ENCODE data around the gene ZNF710. TPM values are rescaled to one million over a fixed set of nuclear protein-coding genes. Genes with fewer than 3 reads are reported as not detected.
A peak's percentile ranks its signal among the peaks of the same experiment; 100 is the strongest.

The ZNF710 gene
- total RNA-seq, 1 donor from 2014 or later, result 69.3 TPM

DNA sequence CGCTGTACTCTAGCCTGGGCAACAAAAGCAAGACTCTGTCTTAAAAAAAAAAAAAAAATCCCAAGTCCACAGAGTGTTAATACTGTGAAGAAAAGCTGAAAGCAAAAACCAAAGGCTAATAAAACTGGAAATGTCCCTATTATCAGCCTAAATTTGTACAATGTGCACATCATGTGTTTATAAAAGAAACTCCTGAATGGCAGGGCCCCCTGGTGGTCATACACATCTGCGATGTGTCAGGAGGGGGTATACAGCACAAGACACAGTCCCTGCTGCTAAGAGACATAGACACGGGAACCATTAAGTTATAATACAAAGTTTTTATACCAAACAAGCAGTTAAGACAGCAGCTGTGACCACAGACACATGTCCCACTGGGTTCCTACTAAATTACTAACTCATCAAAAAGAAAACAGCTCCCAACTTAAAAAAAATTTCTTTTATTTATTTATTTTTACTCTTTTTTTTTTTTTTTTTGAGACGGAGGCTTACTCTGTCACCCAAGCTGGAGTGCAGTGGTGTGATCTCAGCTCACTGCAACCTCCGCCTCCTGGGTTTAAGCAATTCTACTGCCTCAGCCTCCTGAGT, 70.2 kb downstream of the ZNF710 start:
- Mint-ChIP-seq H3K4me3 (ENCODE audit: low read depth) (no peak overlapping the region), H3K9me3 (ENCODE audit: low read depth) (no peaks in the 10 kb centered on the region), H3K4me1 (ENCODE audit: low read depth) (no peaks in the 10 kb centered on the region), H3K27me3 (no peaks in the 10 kb centered on the region), H3K36me3 (ENCODE audit: insufficient read depth) (peaks cover 9% of the 10 kb centered on the region), H3K27ac (no peak overlapping the region)
- peak; percentile 36 for DNase-seq (ENCODE audit: low spot score, unreplicated experiment)
- TF ChIP-seq, protein P1, sequence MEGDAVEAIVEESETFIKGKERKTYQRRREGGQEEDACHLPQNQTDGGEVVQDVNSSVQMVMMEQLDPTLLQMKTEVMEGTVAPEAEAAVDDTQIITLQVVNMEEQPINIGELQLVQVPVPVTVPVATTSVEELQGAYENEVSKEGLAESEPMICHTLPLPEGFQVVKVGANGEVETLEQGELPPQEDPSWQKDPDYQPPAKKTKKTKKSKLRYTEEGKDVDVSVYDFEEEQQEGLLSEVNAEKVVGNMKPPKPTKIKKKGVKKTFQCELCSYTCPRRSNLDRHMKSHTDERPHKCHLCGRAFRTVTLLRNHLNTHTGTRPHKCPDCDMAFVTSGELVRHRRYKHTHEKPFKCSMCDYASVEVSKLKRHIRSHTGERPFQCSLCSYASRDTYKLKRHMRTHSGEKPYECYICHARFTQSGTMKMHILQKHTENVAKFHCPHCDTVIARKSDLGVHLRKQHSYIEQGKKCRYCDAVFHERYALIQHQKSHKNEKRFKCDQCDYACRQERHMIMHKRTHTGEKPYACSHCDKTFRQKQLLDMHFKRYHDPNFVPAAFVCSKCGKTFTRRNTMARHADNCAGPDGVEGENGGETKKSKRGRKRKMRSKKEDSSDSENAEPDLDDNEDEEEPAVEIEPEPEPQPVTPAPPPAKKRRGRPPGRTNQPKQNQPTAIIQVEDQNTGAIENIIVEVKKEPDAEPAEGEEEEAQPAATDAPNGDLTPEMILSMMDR (IDR thresholded peaks at IDR 0.05; ENCODE audit: unreplicated experiment), result peak; percentile 82

DNA sequence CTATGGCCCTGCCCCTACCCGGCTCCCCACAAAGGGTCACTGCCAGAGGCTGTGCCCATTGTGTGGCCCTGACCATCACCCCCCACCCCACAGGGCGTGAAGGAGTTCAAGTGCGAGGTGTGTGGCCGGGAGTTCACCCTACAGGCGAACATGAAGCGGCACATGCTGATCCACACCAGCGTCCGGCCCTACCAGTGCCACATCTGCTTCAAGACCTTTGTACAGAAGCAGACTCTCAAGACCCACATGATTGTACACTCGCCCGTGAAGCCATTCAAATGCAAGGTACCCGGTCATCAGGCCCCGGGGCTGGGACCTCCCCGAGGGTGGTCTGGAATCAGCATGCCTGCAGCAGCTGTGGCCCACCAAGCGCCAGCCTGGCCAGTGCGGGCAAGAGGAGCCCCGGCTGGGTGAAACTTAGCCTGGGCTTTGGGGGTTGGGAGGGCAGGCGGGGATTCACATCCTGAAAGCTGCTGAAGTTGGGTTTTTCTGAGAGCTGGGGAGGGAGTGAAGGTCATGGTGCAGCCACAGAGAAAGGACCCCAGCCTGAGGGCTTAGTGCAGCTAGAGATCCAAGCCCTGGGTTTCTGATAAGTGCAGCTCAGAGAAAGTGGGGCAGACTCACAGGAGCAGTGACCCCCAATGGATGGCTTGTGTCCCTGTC, 72.0 kb downstream of the ZNF710 start:
- no peaks in the 10 kb centered on the region for H3K4me1 Mint-ChIP-seq (ENCODE audit: low read depth)
- no peak overlapping the region for H3K4me3 Mint-ChIP-seq (ENCODE audit: low read depth)
- H3K27ac Mint-ChIP-seq, result no peak overlapping the region
- no peak for DNase-seq (ENCODE audit: low spot score, unreplicated experiment)
- no peaks in the 10 kb centered on the region for H3K9me3 Mint-ChIP-seq (ENCODE audit: low read depth)
- H3K36me3 Mint-ChIP-seq (ENCODE audit: insufficient read depth), result peaks cover 11% of the 10 kb centered on the region
- TF ChIP-seq, protein P1 (IDR thresholded peaks at IDR 0.05; ENCODE audit: unreplicated experiment), result no peak
- no peaks in the 10 kb centered on the region for H3K27me3 Mint-ChIP-seq

DNA sequence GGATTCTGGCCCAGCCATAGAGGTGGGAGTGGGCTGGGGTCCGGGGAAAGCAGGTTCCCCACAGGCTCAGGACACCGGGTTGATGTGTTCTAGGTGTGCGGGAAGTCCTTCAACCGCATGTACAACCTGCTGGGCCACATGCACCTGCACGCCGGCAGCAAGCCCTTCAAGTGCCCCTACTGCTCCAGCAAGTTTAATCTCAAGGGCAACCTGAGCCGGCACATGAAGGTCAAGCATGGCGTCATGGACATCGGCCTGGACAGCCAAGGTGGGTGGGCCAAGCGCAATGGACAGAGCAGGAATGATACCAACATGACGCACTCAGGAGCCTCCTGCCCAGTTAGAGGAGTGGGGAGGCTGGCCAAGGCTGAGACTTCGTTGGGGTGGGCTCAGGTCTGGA, 72.9 kb downstream of the ZNF710 start:
- Mint-ChIP-seq H3K27me3 (no peaks in the 10 kb centered on the region), H3K36me3 (ENCODE audit: insufficient read depth) (peaks cover 11% of the 10 kb centered on the region), H3K4me1 (ENCODE audit: low read depth) (no peaks in the 10 kb centered on the region), H3K9me3 (ENCODE audit: low read depth) (no peaks in the 10 kb centered on the region), H3K27ac (no peak overlapping the region), H3K4me3 (ENCODE audit: low read depth) (no peak overlapping the region)
- TF ChIP-seq, protein P1 (IDR thresholded peaks at IDR 0.05; ENCODE audit: unreplicated experiment), result no peak
- DNase-seq (ENCODE audit: low spot score, unreplicated experiment), result no peak

DNA sequence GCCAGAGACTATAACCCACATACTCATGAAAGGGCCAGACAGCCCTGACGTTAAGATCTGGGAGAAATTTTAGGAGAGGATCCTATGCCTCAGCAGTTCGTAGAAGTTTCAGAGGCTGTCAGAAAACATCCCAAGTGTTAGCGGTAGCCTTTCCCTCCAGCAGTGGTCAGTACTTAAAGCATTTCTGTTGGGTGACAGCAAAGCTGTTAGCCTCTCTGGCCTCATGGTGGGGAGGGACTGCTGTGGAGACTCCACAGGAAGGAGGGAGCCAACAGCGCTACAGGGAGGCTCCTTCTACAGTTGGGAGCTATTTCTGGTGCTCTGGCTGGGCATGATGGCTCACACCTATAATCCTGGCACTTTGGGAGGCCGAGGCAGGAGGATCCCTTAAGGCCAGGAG, 73.8 kb downstream of the ZNF710 start:
- TF ChIP-seq, protein P1 (IDR thresholded peaks at IDR 0.05; ENCODE audit: unreplicated experiment), result no peak
- no peaks in the 10 kb centered on the region for H3K27me3 Mint-ChIP-seq
- H3K27ac Mint-ChIP-seq, result no peak overlapping the region
- H3K36me3 Mint-ChIP-seq (ENCODE audit: insufficient read depth), result peaks cover 8% of the 10 kb centered on the region
- no peaks in the 10 kb centered on the region for H3K4me1 Mint-ChIP-seq (ENCODE audit: low read depth)
- DNase-seq (ENCODE audit: low spot score, unreplicated experiment), result no peak
- H3K4me3 Mint-ChIP-seq (ENCODE audit: low read depth), result no peak overlapping the region
- H3K9me3 Mint-ChIP-seq (ENCODE audit: low read depth), result no peaks in the 10 kb centered on the region

DNA sequence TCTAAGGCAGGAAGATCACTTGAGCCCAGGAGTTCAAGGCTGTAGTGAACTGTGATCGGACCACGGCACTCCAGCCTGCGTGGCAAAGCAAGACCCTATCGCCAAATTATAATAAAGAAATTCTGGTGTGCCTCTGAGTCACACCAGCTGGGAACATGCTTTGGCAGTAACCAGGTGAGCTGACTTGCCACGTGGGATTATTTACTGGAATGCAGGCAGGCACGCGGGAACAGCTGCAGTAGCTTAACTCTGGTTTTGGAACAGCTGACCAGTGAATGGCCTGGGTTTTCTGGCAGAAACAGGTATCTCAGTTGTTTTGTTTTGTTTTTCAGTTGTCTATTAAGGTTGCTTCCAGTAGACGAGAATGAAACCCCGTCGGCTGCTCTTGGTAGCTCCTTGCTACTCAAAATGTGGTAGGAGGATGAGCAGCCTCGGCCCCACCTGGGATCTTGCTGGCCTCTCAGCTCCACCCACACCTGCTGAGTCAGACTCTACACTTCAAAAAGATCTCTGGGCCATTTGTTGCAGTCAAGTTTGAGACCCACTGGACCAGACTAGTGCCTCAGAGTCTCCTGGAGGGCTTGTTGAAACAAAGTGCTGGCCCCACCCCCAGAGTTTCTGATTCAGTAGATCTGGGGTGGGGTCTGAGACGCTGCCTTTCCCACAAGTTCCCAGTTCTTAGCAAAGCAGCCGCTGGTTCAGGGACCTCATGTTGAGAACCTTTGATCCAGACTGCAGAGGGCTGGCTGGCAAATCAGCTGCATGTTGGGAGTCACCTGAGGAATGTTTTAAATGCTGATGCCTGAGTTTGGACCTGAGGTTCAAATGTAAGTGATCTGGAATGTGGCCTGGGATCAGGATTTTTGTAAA, 74.5 kb downstream of the ZNF710 start:
- H3K27ac Mint-ChIP-seq, result peak overlapping the region; percentile 84
- H3K36me3 Mint-ChIP-seq (ENCODE audit: insufficient read depth), result peaks cover 8% of the 10 kb centered on the region
- H3K9me3 Mint-ChIP-seq (ENCODE audit: low read depth), result no peaks in the 10 kb centered on the region
- no peaks in the 10 kb centered on the region for H3K4me1 Mint-ChIP-seq (ENCODE audit: low read depth)
- H3K4me3 Mint-ChIP-seq (ENCODE audit: low read depth), result no peak overlapping the region
- DNase-seq (ENCODE audit: low spot score, unreplicated experiment), result no peak
- TF ChIP-seq, protein P1 (IDR thresholded peaks at IDR 0.05; ENCODE audit: unreplicated experiment), result no peak
- H3K27me3 Mint-ChIP-seq, result no peaks in the 10 kb centered on the region
